Activated CD4-positive, alpha-beta memory T cell treated with anti-CD3 and anti-CD28 coated beads, Interleukin-2, amount 10 ng/mL, durations not matched to agents 7 days and 5 days (primary cell): ENCODE measurements around the gene LIFR. TPM values are rescaled to one million over a fixed set of nuclear protein-coding genes. Genes with fewer than 3 reads are reported as not detected.

Experiments used
- CTCF ChIA-PET: fragments of 350-600 bp; sonication (Branson Sonifier 250); formaldehyde crosslinking; loops from one replicate; lab custom pipeline; 2021; ENCODE audit warnings: antibody characterized with exemption, inconsistent platforms; lab: Charles Lee
- POLR2A ChIA-PET: fragments of 350-600 bp; sonication (Branson Sonifier 250); formaldehyde crosslinking; loops from one replicate; lab custom pipeline; 2021; ENCODE audit warnings: antibody characterized with exemption; lab: Charles Lee
- DNase-seq: peaks from one replicate; pipeline ENCODE4 v3.0.0-alpha.2; 2020
- H3K27ac Mint-ChIP-seq: one replicate; pipeline ENCODE4 v1.8.0; 2021; ENCODE audit warnings: mild to moderate bottlenecking, mixed read lengths
- H3K27me3 Mint-ChIP-seq: one replicate; pipeline ENCODE4 v1.8.0; 2021; ENCODE audit warnings: mixed read lengths
- H3K36me3 Mint-ChIP-seq: one replicate; pipeline ENCODE4 v1.8.0; 2021; ENCODE audit warnings: low read depth, mixed read lengths
- H3K4me1 Mint-ChIP-seq: one replicate; pipeline ENCODE4 v1.8.0; 2021; ENCODE audit warnings: mixed read lengths
- H3K4me3 Mint-ChIP-seq: one replicate; pipeline ENCODE4 v1.8.0; 2021; ENCODE audit warnings: mild to moderate bottlenecking, mixed read lengths
- H3K9me3 Mint-ChIP-seq: one replicate; pipeline ENCODE4 v1.8.0; 2021; ENCODE audit warnings: mixed read lengths
- total RNA-seq, 2 experiments: library from RNA; stranded (reverse); gene quantifications; one replicate each; pipeline ENCODE4 v1.2.3, GENCODE V29; 2021

LIFR gene
- total RNA-seq, 2 experiments from 2014 or later: 0.05 to 0.18 TPM

GRCh38 chr5:38515646-38516045 is 40.8 kb downstream of the LIFR start:
- no peak for DNase-seq
- Mint-ChIP-seq H3K9me3 (no peaks in the 10 kb centered on the region), H3K27ac (no peak overlapping the region), H3K36me3 (no peaks in the 10 kb centered on the region), H3K4me1 (no peaks in the 10 kb centered on the region), H3K4me3 (no peak overlapping the region), H3K27me3 (peaks cover 15% of the 10 kb centered on the region)
- POLR2A ChIA-PET: no interaction called here
- CTCF ChIA-PET: no interaction called here

- ChIA-PET CTCF (no interaction called here), POLR2A (no interaction called here)
- H3K27me3 Mint-ChIP-seq: peaks cover 15% of the 10 kb centered on the region
- H3K36me3 Mint-ChIP-seq: no peaks in the 10 kb centered on the region
- no peak for DNase-seq
- H3K4me3 Mint-ChIP-seq: no peak overlapping the region
- H3K4me1 Mint-ChIP-seq: no peaks in the 10 kb centered on the region
- H3K9me3 Mint-ChIP-seq: no peaks in the 10 kb centered on the region
- H3K27ac Mint-ChIP-seq: no peak overlapping the region
Measured at GRCh38 chr5:38515092-38515491, 41.4 kb downstream of the LIFR start.

GRCh38 chr5:38509185-38509584 is 47.3 kb downstream of the LIFR start:
- POLR2A ChIA-PET: no interaction called here
- H3K9me3 Mint-ChIP-seq: no peaks in the 10 kb centered on the region
- no peak for DNase-seq
- H3K4me3 Mint-ChIP-seq: no peak overlapping the region
- H3K4me1 Mint-ChIP-seq: no peaks in the 10 kb centered on the region
- H3K36me3 Mint-ChIP-seq: no peaks in the 10 kb centered on the region
- peaks cover 24% of the 10 kb centered on the region for H3K27me3 Mint-ChIP-seq
- no peak overlapping the region for H3K27ac Mint-ChIP-seq
- CTCF ChIA-PET: interaction anchor here (2.2 kb wide), 1 partner anchor 68 kb away, joined by 9 read pairs; no protein-coding TSS in a partner anchor

GRCh38 chr5:38506302-38506701 is 50.1 kb downstream of the LIFR start:
- Mint-ChIP-seq H3K4me3 (no peak overlapping the region), H3K9me3 (no peaks in the 10 kb centered on the region), H3K27ac (no peak overlapping the region), H3K4me1 (no peaks in the 10 kb centered on the region), H3K27me3 (peaks cover 19% of the 10 kb centered on the region), H3K36me3 (no peaks in the 10 kb centered on the region)
- ChIA-PET POLR2A (no interaction called here), CTCF (interaction anchor here (1.8 kb wide), 1 partner anchor 65 kb away, joined by 5 read pairs; no protein-coding TSS in a partner anchor)
- DNase-seq: no peak

- Mint-ChIP-seq H3K4me3 (no peak overlapping the region), H3K4me1 (no peaks in the 10 kb centered on the region), H3K27ac (no peak overlapping the region), H3K36me3 (no peaks in the 10 kb centered on the region), H3K27me3 (peaks cover 13% of the 10 kb centered on the region), H3K9me3 (no peaks in the 10 kb centered on the region)
- ChIA-PET CTCF (no interaction called here), POLR2A (no interaction called here)
- no peak for DNase-seq
Measured at GRCh38 chr5:38500573-38501260, 55.7 kb downstream of the LIFR start.

- H3K4me3 Mint-ChIP-seq: no peak overlapping the region
- H3K9me3 Mint-ChIP-seq: no peaks in the 10 kb centered on the region
- peaks cover 8% of the 10 kb centered on the region for H3K27me3 Mint-ChIP-seq
- CTCF ChIA-PET: no interaction called here
- no peaks in the 10 kb centered on the region for H3K4me1 Mint-ChIP-seq
- no peaks in the 10 kb centered on the region for H3K36me3 Mint-ChIP-seq
- DNase-seq: no peak
- no peak overlapping the region for H3K27ac Mint-ChIP-seq
- POLR2A ChIA-PET: no interaction called here
Measured at GRCh38 chr5:38497946-38498345, 58.5 kb downstream of the LIFR start.

GRCh38 chr5:38494763-38495162 is 61.7 kb downstream of the LIFR start:
- ChIA-PET CTCF (no interaction called here), POLR2A (no interaction called here)
- DNase-seq: no peak
- H3K9me3 Mint-ChIP-seq: no peaks in the 10 kb centered on the region
- no peaks in the 10 kb centered on the region for H3K36me3 Mint-ChIP-seq
- H3K4me1 Mint-ChIP-seq: no peaks in the 10 kb centered on the region
- H3K27ac Mint-ChIP-seq: no peak overlapping the region
- no peak overlapping the region for H3K4me3 Mint-ChIP-seq
- peaks cover 20% of the 10 kb centered on the region for H3K27me3 Mint-ChIP-seq

GRCh38 chr5:38494175-38494574 is 62.3 kb downstream of the LIFR start:
- CTCF ChIA-PET: no interaction called here
- H3K9me3 Mint-ChIP-seq: no peaks in the 10 kb centered on the region
- no peaks in the 10 kb centered on the region for H3K4me1 Mint-ChIP-seq
- POLR2A ChIA-PET: no interaction called here
- H3K27ac Mint-ChIP-seq: no peak overlapping the region
- DNase-seq: no peak
- H3K36me3 Mint-ChIP-seq: no peaks in the 10 kb centered on the region
- H3K27me3 Mint-ChIP-seq: peaks cover 19% of the 10 kb centered on the region
- H3K4me3 Mint-ChIP-seq: no peak overlapping the region

- no peak for DNase-seq
- no peaks in the 10 kb centered on the region for H3K9me3 Mint-ChIP-seq
Measured at GRCh38 chr5:38483805-38484398, 72.5 kb downstream of the LIFR start.

GRCh38 chr5:38479315-38479904 is 77.0 kb downstream of the LIFR start:
- ChIA-PET CTCF (interaction anchor here (3.3 kb wide), 1 partner anchor 38 kb away, joined by 13 read pairs; no protein-coding TSS in a partner anchor), POLR2A (no interaction called here)
- no peak for DNase-seq
- H3K27me3 Mint-ChIP-seq: peaks cover 48% of the 10 kb centered on the region
- no peaks in the 10 kb centered on the region for H3K4me1 Mint-ChIP-seq
- no peak overlapping the region for H3K27ac Mint-ChIP-seq
- H3K9me3 Mint-ChIP-seq: no peaks in the 10 kb centered on the region
- no peaks in the 10 kb centered on the region for H3K36me3 Mint-ChIP-seq
- H3K4me3 Mint-ChIP-seq: no peak overlapping the region

More at GRCh38 chr5:38483805-38484398, 72.5 kb downstream of the LIFR start:
- Mint-ChIP-seq H3K27ac (no peak overlapping the region), H3K4me1 (no peaks in the 10 kb centered on the region), H3K4me3 (no peak overlapping the region), H3K27me3 (peaks cover 39% of the 10 kb centered on the region), H3K36me3 (no peaks in the 10 kb centered on the region)
- ChIA-PET POLR2A (no interaction called here), CTCF (no interaction called here)

GRCh38 chr5:38478878-38479277 is 77.6 kb downstream of the LIFR start:
- DNase-seq: no peak
- Mint-ChIP-seq H3K9me3 (no peaks in the 10 kb centered on the region), H3K4me1 (no peaks in the 10 kb centered on the region), H3K27ac (no peak overlapping the region), H3K36me3 (no peaks in the 10 kb centered on the region), H3K4me3 (no peak overlapping the region), H3K27me3 (peaks cover 48% of the 10 kb centered on the region)
- CTCF ChIA-PET: interaction anchor here (3.3 kb wide), 1 partner anchor 37 kb away, joined by 13 read pairs; no protein-coding TSS in a partner anchor
- POLR2A ChIA-PET: no interaction called here

GRCh38 chr5:38478166-38478565 is 78.3 kb downstream of the LIFR start:
- H3K4me3 Mint-ChIP-seq: no peak overlapping the region
- POLR2A ChIA-PET: no interaction called here
- CTCF ChIA-PET: interaction anchor here (3.3 kb wide), 1 partner anchor 37 kb away, joined by 13 read pairs; no protein-coding TSS in a partner anchor
- H3K27me3 Mint-ChIP-seq: peaks cover 51% of the 10 kb centered on the region
- H3K9me3 Mint-ChIP-seq: no peaks in the 10 kb centered on the region
- H3K4me1 Mint-ChIP-seq: no peaks in the 10 kb centered on the region
- H3K36me3 Mint-ChIP-seq: no peaks in the 10 kb centered on the region
- DNase-seq: no peak
- H3K27ac Mint-ChIP-seq: no peak overlapping the region

- H3K27me3 Mint-ChIP-seq: peaks cover 36% of the 10 kb centered on the region
- POLR2A ChIA-PET: no interaction called here
- H3K4me3 Mint-ChIP-seq: no peak overlapping the region
- H3K9me3 Mint-ChIP-seq: no peaks in the 10 kb centered on the region
- no peaks in the 10 kb centered on the region for H3K36me3 Mint-ChIP-seq
- CTCF ChIA-PET: interaction anchor here (1.4 kb wide), 1 partner anchor 31 kb away, joined by 6 read pairs; no protein-coding TSS in a partner anchor
- H3K27ac Mint-ChIP-seq: no peak overlapping the region
- no peak for DNase-seq
- no peaks in the 10 kb centered on the region for H3K4me1 Mint-ChIP-seq
Measured at GRCh38 chr5:38473008-38473407, 83.4 kb downstream of the LIFR start.
